ENCODE measurements around the gene FXYD5.

DNA sequence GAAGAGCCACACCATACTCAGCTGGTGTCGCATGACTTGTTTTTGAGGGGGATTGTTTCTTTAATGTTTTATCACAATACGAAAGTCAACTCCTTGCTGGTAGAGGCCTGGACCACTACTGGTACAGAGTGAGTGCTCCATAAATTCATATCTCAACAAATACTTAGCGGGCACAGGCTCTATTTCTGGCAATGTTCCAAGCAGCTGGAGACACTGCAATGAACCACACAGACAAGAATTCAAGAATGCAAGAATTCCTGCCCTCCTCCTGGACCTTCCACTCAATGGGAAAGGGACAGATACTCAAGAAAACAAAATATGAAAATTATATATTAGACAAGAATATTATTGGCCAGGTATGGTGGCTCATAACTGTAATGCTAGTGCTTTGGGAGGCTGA, 5.1 kb upstream of the FXYD5 start:
- TF ChIP-seq, protein P1, sequence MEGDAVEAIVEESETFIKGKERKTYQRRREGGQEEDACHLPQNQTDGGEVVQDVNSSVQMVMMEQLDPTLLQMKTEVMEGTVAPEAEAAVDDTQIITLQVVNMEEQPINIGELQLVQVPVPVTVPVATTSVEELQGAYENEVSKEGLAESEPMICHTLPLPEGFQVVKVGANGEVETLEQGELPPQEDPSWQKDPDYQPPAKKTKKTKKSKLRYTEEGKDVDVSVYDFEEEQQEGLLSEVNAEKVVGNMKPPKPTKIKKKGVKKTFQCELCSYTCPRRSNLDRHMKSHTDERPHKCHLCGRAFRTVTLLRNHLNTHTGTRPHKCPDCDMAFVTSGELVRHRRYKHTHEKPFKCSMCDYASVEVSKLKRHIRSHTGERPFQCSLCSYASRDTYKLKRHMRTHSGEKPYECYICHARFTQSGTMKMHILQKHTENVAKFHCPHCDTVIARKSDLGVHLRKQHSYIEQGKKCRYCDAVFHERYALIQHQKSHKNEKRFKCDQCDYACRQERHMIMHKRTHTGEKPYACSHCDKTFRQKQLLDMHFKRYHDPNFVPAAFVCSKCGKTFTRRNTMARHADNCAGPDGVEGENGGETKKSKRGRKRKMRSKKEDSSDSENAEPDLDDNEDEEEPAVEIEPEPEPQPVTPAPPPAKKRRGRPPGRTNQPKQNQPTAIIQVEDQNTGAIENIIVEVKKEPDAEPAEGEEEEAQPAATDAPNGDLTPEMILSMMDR (conservative IDR thresholded peaks at IDR 0.05; ENCODE audit: low read depth, low read length), result no peak
- no peak for TF ChIP-seq EZH2 (IDR thresholded peaks at IDR 0.05; ENCODE audit: borderline replicate concordance, low read depth, low read length, poor library complexity, severe bottlenecking)

Measured in A673 (cell line).